PC-3 (cell line): ENCODE data around the gene HOOK2.

Experiments used
- CTCF ChIP-seq: fragments of 300-600 bp; sonication (generic); conservative IDR thresholded peaks from 2 replicates; pipeline ENCODE4 v1.5.1; 2017; ENCODE audit warnings: antibody characterized with exemption, low read depth, mild to moderate bottlenecking, low read length
- EZH2phosphoT487 ChIP-seq: fragments of 300-600 bp; sonication (generic); IDR thresholded peaks from 2 replicates; pipeline ENCODE4 v1.6.1; 2018; ENCODE audit warnings: mild to moderate bottlenecking, antibody characterized with exemption, low read length, borderline replicate concordance

- TF ChIP-seq CTCF (no peak), EZH2phosphoT487 (no peak)
These were observed 26.9 kb downstream of the HOOK2 start for GRCh38 chr19:12748489-12748888.
